22Rv1 (cell line): ENCODE measurements around the gene PCCA.

ENCODE experiments used
- CTCF ChIP-seq: fragments of 450-650 bp; IDR thresholded peaks from 2 replicates; pipeline ENCODE4 v1.5.1; 2017; ENCODE audit warnings: mild to moderate bottlenecking
- ZFX ChIP-seq: fragments of 450-650 bp; IDR thresholded peaks from 2 replicates; pipeline ENCODE4 v1.6.1; 2017; ENCODE audit warnings: antibody characterized with exemption, borderline replicate concordance

- TF ChIP-seq CTCF (no peak), ZFX (no peak)
Measured at GRCh38 chr13:100522618-100523309, 433.9 kb downstream of the PCCA start.
